Omental fat pad (tissue), 4 donors: ENCODE measurements around the gene BIRC2. TPM values are rescaled to one million over a fixed set of nuclear protein-coding genes. Genes with fewer than 3 reads are reported as not detected.

Experiments
- ATAC-seq: fragments of 150-250 bp; one replicate; pipeline ENCODE4 v1.9.1; 2016; ENCODE audit warnings: mild to moderate bottlenecking, moderate library complexity; ENCODE audit not compliant: low FRiP score
- DNase-seq: peaks from one replicate; pipeline ENCODE4 v3.0.0-alpha.2; 2019; ENCODE audit warnings: low spot score
- CTCF ChIP-seq, 3 donors: fragments of 450-650 bp; IDR thresholded peaks; one replicate each; pipeline ENCODE4 v1.5.1; 2016 to 2017; ENCODE audit warnings: antibody characterized with exemption in 3 of 3, mild to moderate bottlenecking in 3 of 3, moderate library complexity in 2 of 3
- total RNA-seq, 4 donors: library from RNA; depleted of rRNA; stranded (reverse); fragments of >200 nt; gene quantifications; one replicate each; pipeline ENCODE4 v1.1.0, GENCODE V29; 2016

Gene BIRC2
- total RNA-seq, 4 donors from 2014 or later, result 39.4 to 56.0 (median 53.4) TPM

GRCh38 chr11:102307727-102308038 lies 39.3 kb upstream of the BIRC2 start:
- DNase-seq, result no peak
- no peak for TF ChIP-seq CTCF (IDR thresholded peaks at IDR 0.05)
- ATAC-seq, result no peak

GRCh38 chr11:102309621-102310541 lies 37.1 kb upstream of the BIRC2 start:
- DNase-seq (no peak), ATAC-seq (no peak)
- no peak for TF ChIP-seq CTCF (IDR thresholded peaks at IDR 0.05)

- DNase-seq, result no peak
- TF ChIP-seq CTCF (IDR thresholded peaks at IDR 0.05), result no peak
- ATAC-seq, result no peak
Measured at GRCh38 chr11:102312667-102313066, 34.3 kb upstream of the BIRC2 start.

- DNase-seq (no peak), ATAC-seq (no peak)
- no peak for TF ChIP-seq CTCF (IDR thresholded peaks at IDR 0.05)
Measured at GRCh38 chr11:102313238-102313940, 33.6 kb upstream of the BIRC2 start.

GRCh38 chr11:102314784-102315183 lies 32.2 kb upstream of the BIRC2 start:
- ATAC-seq (no peak), DNase-seq (no peak)
- no peak for TF ChIP-seq CTCF (IDR thresholded peaks at IDR 0.05)

- TF ChIP-seq CTCF (IDR thresholded peaks at IDR 0.05), result no peak
- ATAC-seq (no peak), DNase-seq (no peak)
Measured at GRCh38 chr11:102316346-102316904, 30.6 kb upstream of the BIRC2 start.
